Left renal cortex interstitium (tissue), 4 donors: ENCODE measurements around the gene USP17L19. TPM values are rescaled to one million over a fixed set of nuclear protein-coding genes. Genes with fewer than 3 reads are reported as not detected.
"Not testable (repeated sequence)": the region's sequence is repeated elsewhere in the genome, so short reads cannot be mapped to it uniquely, and the experiment has no call there.

Experiments
- DNase-seq, 4 donors: peaks; one replicate each; pipeline ENCODE4 v3.0.0-alpha.2; 2013; ENCODE audit warnings: low read depth in 4 of 4, low spot score in 2 of 4, missing footprints in 1 of 4
- polyA plus RNA-seq, 4 donors: library from polyadenylated mRNA; unstranded; fragments of 120-200 nt; gene quantifications; one replicate each; pipeline ENCODE4 v1.2.1, GENCODE V29; 2013; ENCODE audit not compliant: insufficient read length in 4 of 4

USP17L19 gene, protein sequence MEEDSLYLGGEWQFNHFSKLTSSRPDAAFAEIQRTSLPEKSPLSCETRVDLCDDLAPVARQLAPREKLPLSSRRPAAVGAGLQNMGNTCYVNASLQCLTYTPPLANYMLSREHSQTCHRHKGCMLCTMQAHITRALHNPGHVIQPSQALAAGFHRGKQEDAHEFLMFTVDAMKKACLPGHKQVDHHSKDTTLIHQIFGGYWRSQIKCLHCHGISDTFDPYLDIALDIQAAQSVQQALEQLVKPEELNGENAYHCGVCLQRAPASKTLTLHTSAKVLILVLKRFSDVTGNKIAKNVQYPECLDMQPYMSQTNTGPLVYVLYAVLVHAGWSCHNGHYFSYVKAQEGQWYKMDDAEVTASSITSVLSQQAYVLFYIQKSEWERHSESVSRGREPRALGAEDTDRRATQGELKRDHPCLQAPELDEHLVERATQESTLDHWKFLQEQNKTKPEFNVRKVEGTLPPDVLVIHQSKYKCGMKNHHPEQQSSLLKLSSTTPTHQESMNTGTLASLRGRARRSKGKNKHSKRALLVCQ
- polyA plus RNA-seq, result not detected

GRCh38 chr4:9253078-9253477 lies at the start of gene USP17L19:
Gene USP17L19 (plus strand): TSS chr4:9253378. CDS start chr4:9253378, 0 bp downstream.
- DNase-seq, result not testable (repeated sequence)

- DNase-seq, result not testable (repeated sequence)
Measured at GRCh38 chr4:9210357-9210756, 42.8 kb upstream of the USP17L19 start, which contains the start of gene USP17L10. Gene USP17L10 (plus strand): TSS chr4:9210657. CDS start chr4:9210657, 0 bp downstream.

- not testable (repeated sequence) for DNase-seq
Measured at GRCh38 chr4:9214701-9215100, 38.5 kb upstream of the USP17L19 start.

GRCh38 chr4:9215105-9215504 lies 38.1 kb upstream of the USP17L19 start, which contains the start of gene USP17L11:
Gene USP17L11 (plus strand): TSS chr4:9215405. CDS start chr4:9215405, 0 bp downstream.
- DNase-seq, result not testable (repeated sequence)

- not testable (repeated sequence) for DNase-seq
Measured at GRCh38 chr4:9219852-9220251, 33.3 kb upstream of the USP17L19 start, which contains the start of gene USP17L12. Gene USP17L12 (plus strand): TSS chr4:9220152. CDS start chr4:9220152, 0 bp downstream.

- DNase-seq, result not testable (repeated sequence)
Measured at GRCh38 chr4:9224596-9224995, 28.6 kb upstream of the USP17L19 start, which contains the start of gene USP17L13. Gene USP17L13 (plus strand): TSS chr4:9224896. CDS start chr4:9224896, 0 bp downstream.

DNA sequence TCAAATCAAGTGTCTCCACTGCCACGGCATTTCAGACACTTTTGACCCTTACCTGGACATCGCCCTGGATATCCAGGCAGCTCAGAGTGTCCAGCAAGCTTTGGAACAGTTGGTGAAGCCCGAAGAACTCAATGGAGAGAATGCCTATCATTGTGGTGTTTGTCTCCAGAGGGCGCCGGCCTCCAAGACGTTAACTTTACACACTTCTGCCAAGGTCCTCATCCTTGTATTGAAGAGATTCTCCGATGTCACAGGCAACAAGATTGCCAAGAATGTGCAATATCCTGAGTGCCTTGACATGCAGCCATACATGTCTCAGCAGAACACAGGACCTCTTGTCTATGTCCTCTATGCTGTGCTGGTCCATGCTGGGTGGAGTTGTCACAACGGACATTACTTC lies 22.9 kb upstream of the USP17L19 start:
- not testable (repeated sequence) for DNase-seq

- not testable (repeated sequence) for DNase-seq
Measured at GRCh38 chr4:9234085-9234484, 19.1 kb upstream of the USP17L19 start, which contains the start of gene USP17L15. Gene USP17L15 (plus strand): TSS chr4:9234385. CDS start chr4:9234385, 0 bp downstream.

DNA sequence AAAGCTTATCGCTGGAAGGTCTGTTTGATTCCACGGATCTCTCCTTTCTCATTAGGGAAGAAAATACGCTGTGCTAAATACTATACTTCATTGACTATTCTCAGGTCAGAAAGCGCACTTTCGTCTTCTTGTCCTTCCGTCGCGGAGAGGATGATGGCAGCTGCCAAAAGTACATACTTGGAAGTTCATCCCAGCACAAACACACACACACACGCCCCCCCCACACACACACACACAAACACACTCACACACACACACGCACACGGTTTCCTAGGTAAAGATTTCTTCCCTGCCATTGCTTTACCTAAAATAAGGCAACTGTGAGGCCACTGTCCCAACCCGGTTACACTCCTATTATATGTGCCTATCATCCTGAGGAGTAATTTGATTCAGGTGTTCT lies 14.7 kb upstream of the USP17L19 start:
- not testable (repeated sequence) for DNase-seq

DNA sequence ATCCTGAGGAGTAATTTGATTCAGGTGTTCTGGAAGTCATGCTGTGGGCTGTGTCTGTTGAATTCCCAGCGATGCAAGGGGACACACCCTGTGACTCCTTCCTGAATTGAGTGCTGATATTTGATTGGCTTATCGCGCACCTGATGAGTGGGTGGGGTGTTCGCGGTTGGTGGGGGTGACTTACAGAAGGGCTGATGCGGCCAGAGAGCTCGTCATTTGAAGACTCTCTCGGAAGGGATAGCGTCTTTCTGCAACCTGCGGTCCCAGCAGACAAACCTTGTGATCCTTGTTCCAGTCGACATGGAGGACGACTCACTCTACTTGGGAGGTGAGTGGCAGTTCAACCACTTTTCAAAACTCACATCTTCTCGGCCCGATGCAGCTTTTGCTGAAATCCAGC lies 9.6 kb upstream of the USP17L19 start, which contains the start of gene USP17L17:
USP17L17 (plus strand) TSS at position 301 of the 400 bp plus-strand sequence; CDS start at position 301, 0 bp downstream.
- DNase-seq, result not testable (repeated sequence)

- DNase-seq, result not testable (repeated sequence)
Measured at GRCh38 chr4:9247953-9248680, 5.1 kb upstream of the USP17L19 start, which contains the start of gene USP17L18. Gene USP17L18 (plus strand): TSS chr4:9248630. CDS start chr4:9248630, 0 bp downstream.

GRCh38 chr4:9257824-9258223 lies 4.6 kb downstream of the USP17L19 start, which contains the start of gene USP17L20:
Gene USP17L20 (plus strand): TSS chr4:9258124. CDS start chr4:9258124, 0 bp downstream.
- not testable (repeated sequence) for DNase-seq

- DNase-seq, result not testable (repeated sequence)
Measured at GRCh38 chr4:9262572-9262971, 9.4 kb downstream of the USP17L19 start, which contains the start of gene USP17L21. Gene USP17L21 (plus strand): TSS chr4:9262872. CDS start chr4:9262872, 0 bp downstream.

- DNase-seq, result not testable (repeated sequence)
Measured at GRCh38 chr4:9267319-9267718, 14.1 kb downstream of the USP17L19 start, which contains the start of gene USP17L22. Gene USP17L22 (plus strand): TSS chr4:9267619. CDS start chr4:9267619, 0 bp downstream.

DNA sequence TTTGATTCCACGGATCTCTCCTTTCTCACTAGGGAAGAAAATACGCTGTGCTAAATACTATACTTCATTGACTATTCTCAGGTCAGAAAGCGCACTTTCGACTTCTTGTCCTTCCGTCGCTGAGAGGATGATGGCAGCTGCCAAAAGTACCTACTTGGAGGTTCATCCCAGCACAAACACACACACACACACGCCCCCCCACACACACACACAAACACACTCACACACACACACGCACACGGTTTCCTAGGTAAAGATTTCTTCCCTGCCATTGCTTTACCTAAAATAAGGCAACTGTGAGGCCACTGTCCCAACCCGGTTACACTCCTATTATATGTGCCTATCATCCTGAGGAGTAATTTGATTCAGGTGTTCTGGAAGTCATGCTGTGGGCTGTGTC lies 18.5 kb downstream of the USP17L19 start:
- DNase-seq, result not testable (repeated sequence)

Other genes starting within 250 kb of the USP17L19 start
- gene FAM90A26, start 83.0 kb upstream of the USP17L19 start, polyA plus RNA-seq, result under 1 TPM in 1 of 4 donors, not detected in 3; 0.06 TPM
- not detected for gene USP17L10, start 42.7 kb upstream of the USP17L19 start, polyA plus RNA-seq
- not detected for gene USP17L11, start 38.0 kb upstream of the USP17L19 start, polyA plus RNA-seq
- not detected for gene USP17L12, start 33.2 kb upstream of the USP17L19 start, polyA plus RNA-seq
- gene USP17L13, start 28.5 kb upstream of the USP17L19 start, polyA plus RNA-seq, result not detected
- gene USP17L15, start 19.0 kb upstream of the USP17L19 start, polyA plus RNA-seq, result not detected
- gene USP17L17, start 9.5 kb upstream of the USP17L19 start, polyA plus RNA-seq, result not detected
- not detected for gene USP17L18, start 4.7 kb upstream of the USP17L19 start, polyA plus RNA-seq
- not detected for gene USP17L20, start 4.7 kb downstream of the USP17L19 start, polyA plus RNA-seq
- not detected for gene USP17L21, start 9.5 kb downstream of the USP17L19 start, polyA plus RNA-seq
- under 1 TPM in 1 of 4 donors, not detected in 3; 0.13 TPM for gene USP17L22, start 14.2 kb downstream of the USP17L19 start, polyA plus RNA-seq
- gene USP17L24, start 71.8 kb downstream of the USP17L19 start, polyA plus RNA-seq, result not detected
- gene USP17L25, start 76.5 kb downstream of the USP17L19 start, polyA plus RNA-seq, result not detected
- gene USP17L26, start 81.3 kb downstream of the USP17L19 start, polyA plus RNA-seq, result not detected
- not detected for gene USP17L5, start 86.0 kb downstream of the USP17L19 start, polyA plus RNA-seq
- gene USP17L27, start 90.8 kb downstream of the USP17L19 start, polyA plus RNA-seq, result not detected
- gene USP17L28, start 95.5 kb downstream of the USP17L19 start, polyA plus RNA-seq, result not detected
- not detected for gene USP17L29, start 100.3 kb downstream of the USP17L19 start, polyA plus RNA-seq
- not detected for gene USP17L30, start 109.8 kb downstream of the USP17L19 start, polyA plus RNA-seq
- not detected for gene DEFB131A, start 191.0 kb downstream of the USP17L19 start, polyA plus RNA-seq